Measurements from ENCODE around the gene PTPRT. TPM values are rescaled to one million over a fixed set of nuclear protein-coding genes. Genes with fewer than 3 reads are reported as not detected.

The PTPRT gene
- total RNA-seq, 1 experiment from 2014 or later: not detected

GRCh38 chr20:42559665-42560064 is 630.0 kb downstream of the PTPRT start:
- BruUV-seq (replicated peaks): no TSS peak
- no peak overlapping the region for H3K27ac Mint-ChIP-seq (ENCODE audit: unreplicated experiment)
- no peaks in the 10 kb centered on the region for H3K4me1 Mint-ChIP-seq (ENCODE audit: low read depth, unreplicated experiment)
- intact Hi-C loops (cut with micrococcal nuclease; ENCODE audit: unreplicated experiment): no loop called here
- H3K27me3 Mint-ChIP-seq (ENCODE audit: unreplicated experiment): peaks cover 31% of the 10 kb centered on the region
- no peaks in the 10 kb centered on the region for H3K36me3 Mint-ChIP-seq (ENCODE audit: insufficient read depth, unreplicated experiment)
- DNase-seq: no peak
- CTCF ChIA-PET: no interaction called here
- H3K9me3 Mint-ChIP-seq (ENCODE audit: low read depth, unreplicated experiment): peaks cover 2% of the 10 kb centered on the region
- no peak for TF ChIP-seq CTCF (IDR thresholded peaks at IDR 0.05; ENCODE audit: unreplicated experiment)
- no peak overlapping the region for H3K4me3 Mint-ChIP-seq (ENCODE audit: low read depth, unreplicated experiment)

- Mint-ChIP-seq H3K36me3 (ENCODE audit: insufficient read depth, unreplicated experiment) (no peaks in the 10 kb centered on the region), H3K4me3 (ENCODE audit: low read depth, unreplicated experiment) (no peak overlapping the region), H3K9me3 (ENCODE audit: low read depth, unreplicated experiment) (peaks cover 2% of the 10 kb centered on the region), H3K4me1 (ENCODE audit: low read depth, unreplicated experiment) (peaks cover 10% of the 10 kb centered on the region), H3K27ac (ENCODE audit: unreplicated experiment) (no peak overlapping the region), H3K27me3 (ENCODE audit: unreplicated experiment) (peaks cover 31% of the 10 kb centered on the region)
- no peak for TF ChIP-seq CTCF (IDR thresholded peaks at IDR 0.05; ENCODE audit: unreplicated experiment)
- intact Hi-C loops (cut with micrococcal nuclease; ENCODE audit: unreplicated experiment): no loop called here
- CTCF ChIA-PET: no interaction called here
- no TSS peak for BruUV-seq (replicated peaks)
- no peak for DNase-seq
These were observed 633.1 kb downstream of the PTPRT start for GRCh38 chr20:42556575-42556974.

- DNase-seq: no peak
- Mint-ChIP-seq H3K4me1 (ENCODE audit: low read depth, unreplicated experiment) (peaks cover 10% of the 10 kb centered on the region), H3K4me3 (ENCODE audit: low read depth, unreplicated experiment) (no peak overlapping the region), H3K27me3 (ENCODE audit: unreplicated experiment) (peaks cover 4% of the 10 kb centered on the region), H3K9me3 (ENCODE audit: low read depth, unreplicated experiment) (no peaks in the 10 kb centered on the region), H3K36me3 (ENCODE audit: insufficient read depth, unreplicated experiment) (no peaks in the 10 kb centered on the region), H3K27ac (ENCODE audit: unreplicated experiment) (peak overlapping the region; percentile 0)
- BruUV-seq (replicated peaks): no TSS peak
- CTCF ChIA-PET: no interaction called here
- intact Hi-C loops (cut with micrococcal nuclease; ENCODE audit: unreplicated experiment): no loop called here
- TF ChIP-seq CTCF (IDR thresholded peaks at IDR 0.05; ENCODE audit: unreplicated experiment): no peak
These were observed 636.3 kb downstream of the PTPRT start for GRCh38 chr20:42553374-42553773.

GRCh38 chr20:42549496-42549895 is 640.2 kb downstream of the PTPRT start:
- no peaks in the 10 kb centered on the region for H3K9me3 Mint-ChIP-seq (ENCODE audit: low read depth, unreplicated experiment)
- peaks cover 10% of the 10 kb centered on the region for H3K4me1 Mint-ChIP-seq (ENCODE audit: low read depth, unreplicated experiment)
- H3K27ac Mint-ChIP-seq (ENCODE audit: unreplicated experiment): no peak overlapping the region
- H3K36me3 Mint-ChIP-seq (ENCODE audit: insufficient read depth, unreplicated experiment): no peaks in the 10 kb centered on the region
- BruUV-seq (replicated peaks): no TSS peak
- H3K4me3 Mint-ChIP-seq (ENCODE audit: low read depth, unreplicated experiment): no peak overlapping the region
- intact Hi-C loops (cut with micrococcal nuclease; ENCODE audit: unreplicated experiment): no loop called here
- TF ChIP-seq CTCF (IDR thresholded peaks at IDR 0.05; ENCODE audit: unreplicated experiment): no peak
- no peak for DNase-seq
- CTCF ChIA-PET: interaction anchor here (1.0 kb wide), 1 partner anchor 24 kb away, joined by 6 read pairs; no protein-coding TSS in a partner anchor
- H3K27me3 Mint-ChIP-seq (ENCODE audit: unreplicated experiment): no peaks in the 10 kb centered on the region
